Natural killer cell (primary cell): ENCODE data around the gene TMEM221. TPM values are rescaled to one million over a fixed set of nuclear protein-coding genes. Genes with fewer than 3 reads are reported as not detected.

Experiments used
- ATAC-seq, 3 donors: fragments of 150-1000 bp in 2 of 3; fragments of 200-7000 bp in 1 of 3; cut with Tn5 transposase; 1 replicate in 1 of 3; 2 replicates in 2 of 3; pipeline ENCODE4 v1.10.0; 2021; ENCODE audit warnings: mild to moderate bottlenecking in 2 of 3, moderate library complexity in 2 of 3
- DNase-seq, 2 donors: peaks; one replicate each; pipeline versions ENCODE4 v3.0.0 to v3.0.0-alpha.2; 2013 to 2021; ENCODE audit warnings: mixed read lengths in 1 of 2
- H3K27ac ChIP-seq: one replicate; pipeline ENCODE4 v1.5.1; 2013; ENCODE audit warnings: mild to moderate bottlenecking, low read length
- H3K27me3 ChIP-seq: one replicate; pipeline ENCODE4 v1.6.1; 2013; ENCODE audit warnings: low read length; ENCODE audit not compliant: control insufficient read depth, insufficient read depth
- H3K36me3 ChIP-seq: one replicate; pipeline ENCODE4 v1.6.1; 2013; ENCODE audit warnings: low read length; ENCODE audit not compliant: control insufficient read depth, insufficient read depth
- H3K4me1 ChIP-seq: one replicate; pipeline ENCODE4 v1.6.1; 2013; ENCODE audit warnings: low read length; ENCODE audit not compliant: control insufficient read depth, insufficient read depth
- H3K4me3 ChIP-seq: one replicate; pipeline ENCODE4 v1.5.1; 2013; ENCODE audit warnings: low read length
- H3K9me3 ChIP-seq: one replicate; pipeline ENCODE4 v1.6.1; 2013; ENCODE audit warnings: low read length; ENCODE audit not compliant: control insufficient read depth, insufficient read depth
- H3K27ac Mint-ChIP-seq, 2 donors: one replicate each; pipeline ENCODE4 v1.8.0; 2022; ENCODE audit warnings: mild to moderate bottlenecking in 2 of 2, mixed read lengths in 2 of 2, moderate library complexity in 1 of 2
- H3K27me3 Mint-ChIP-seq, 2 donors: one replicate each; pipeline ENCODE4 v1.8.0; 2022; ENCODE audit warnings: low read depth in 2 of 2, mixed read lengths in 2 of 2
- H3K36me3 Mint-ChIP-seq: one replicate; pipeline ENCODE4 v1.8.0; 2022; ENCODE audit warnings: mixed read lengths
- H3K4me1 Mint-ChIP-seq, 2 donors: one replicate each; pipeline ENCODE4 v1.8.0; 2022; ENCODE audit warnings: mixed read lengths in 2 of 2
- H3K4me3 Mint-ChIP-seq: one replicate; pipeline ENCODE4 v1.8.0; 2022; ENCODE audit warnings: mild to moderate bottlenecking, moderate library complexity, mixed read lengths
- H3K9me3 Mint-ChIP-seq, 2 donors: one replicate each; pipeline ENCODE4 v1.8.0; 2022; ENCODE audit warnings: mixed read lengths in 2 of 2
- CTCF ChIP-seq: fragments of 200-600 bp; IDR thresholded peaks from one replicate; pipeline ENCODE4 v1.8.0; 2022; ENCODE audit warnings: antibody characterized with exemption
- WGBS: methylation state at CpG from one replicate; pipeline ENCODE4 v1.1.7; 2013; ENCODE audit warnings: missing lambda C conversion rate; ENCODE audit not compliant: insufficient coverage; 5-methylcytosine and 5-hydroxymethylcytosine counted together
- intact Hi-C: fragments of 100-400 bp; cut with micrococcal nuclease; formaldehyde crosslinking; loops from one replicate; pipeline ENCODE4 v1.14.2; 2022
- total RNA-seq, 4 donors: library from RNA; stranded (reverse); fragments of 120-200 nt in 1 of 4; gene quantifications; one replicate each; pipeline versions ENCODE4 v1.2.3 to v1.2.4, GENCODE V29; 2013 to 2022

TMEM221 gene
- total RNA-seq, 3 donors from 2014 or later (not counting 1 experiment from before 2014, with no cell fraction given), result not detected

GRCh38 chr19:17470068-17470841, 21.8 kb upstream of the TMEM221 start, which contains the start of gene SLC27A1:
SLC27A1 (plus strand) TSS chr19:17470524; CDS start chr19:17470541, 17 bp downstream.
- no peaks in the 10 kb centered on the region for H3K36me3 Mint-ChIP-seq
- Histone ChIP-seq H3K27ac (peak within 1 kb of the TSS; percentile 84), H3K27me3 (no peaks in the 10 kb centered on the region), H3K4me1 (peaks cover 44% of the 10 kb centered on the region), H3K9me3 (no peaks in the 10 kb centered on the region), H3K36me3 (no peaks in the 10 kb centered on the region), H3K4me3 (peak within 1 kb of the TSS; percentile 94)
- peak within 1 kb of the TSS; percentile 98 for H3K4me3 Mint-ChIP-seq
- H3K27me3 Mint-ChIP-seq, result no peaks in the 10 kb centered on the region
- H3K9me3 Mint-ChIP-seq, result no peaks in the 10 kb centered on the region
- ATAC-seq (peak; percentile 72 to 84 (median 77)), DNase-seq (peak; percentile 87 to 93)
- TF ChIP-seq CTCF, result no peak
- H3K4me1 Mint-ChIP-seq, result peaks cover 32 to 54% of the 10 kb centered on the region in 2 donors
- intact Hi-C loops, result loop anchor here (2.0 kb wide), 1 partner anchor 19 kb away; no protein-coding TSS in a partner anchor
- under 1% methylated on average over 67 of the region's 67 CpGs for WGBS
- H3K27ac Mint-ChIP-seq, result peak within 1 kb of the TSS; percentile 90 to 96

- Histone ChIP-seq H3K36me3 (no peaks in the 10 kb centered on the region), H3K9me3 (no peaks in the 10 kb centered on the region), H3K27me3 (no peaks in the 10 kb centered on the region), H3K4me1 (peaks cover 40% of the 10 kb centered on the region), H3K27ac (peak overlapping the region; percentile 84), H3K4me3 (peak overlapping the region; percentile 94)
- intact Hi-C loops, result loop anchor here (2.0 to 5.0 kb wide), 2 partner anchors 19 to 697 kb away; no protein-coding TSS in a partner anchor
- peak; percentile 77 to 90 (median 79) for ATAC-seq
- peaks cover 32 to 54% of the 10 kb centered on the region in 2 donors for H3K4me1 Mint-ChIP-seq
- WGBS, result 0% methylated on average over 31 of the region's 31 CpGs
- no peaks in the 10 kb centered on the region for H3K27me3 Mint-ChIP-seq
- peak; percentile 63 to 96 for DNase-seq
- no peak for TF ChIP-seq CTCF
- peak overlapping the region; percentile 98 for H3K4me3 Mint-ChIP-seq
- no peaks in the 10 kb centered on the region for H3K9me3 Mint-ChIP-seq
- H3K27ac Mint-ChIP-seq, result peak overlapping the region; percentile 90 to 96
- no peaks in the 10 kb centered on the region for H3K36me3 Mint-ChIP-seq
Measured at GRCh38 chr19:17469481-17470067, 21.1 kb upstream of the TMEM221 start.

GRCh38 chr19:17469092-17469480, 20.6 kb upstream of the TMEM221 start:
- intact Hi-C loops, result loop anchor here (5.0 kb wide), 1 partner anchor 697 kb away; no protein-coding TSS in a partner anchor
- Mint-ChIP-seq H3K36me3 (no peaks in the 10 kb centered on the region), H3K4me1 (peaks cover 32 to 50% of the 10 kb centered on the region in 2 donors), H3K27me3 (no peaks in the 10 kb centered on the region), H3K9me3 (no peaks in the 10 kb centered on the region), H3K4me3 (peak overlapping the region; percentile 98), H3K27ac (peak overlapping the region; percentile 90 to 96)
- ATAC-seq (peak in 1 of 3 donors; percentile 3), DNase-seq (no peak)
- no peaks in the 10 kb centered on the region for H3K27me3 ChIP-seq
- WGBS, result 15% methylated on average over 19 of the region's 19 CpGs
- H3K27ac ChIP-seq, result peak overlapping the region; percentile 84
- peaks cover 40% of the 10 kb centered on the region for H3K4me1 ChIP-seq
- peak overlapping the region; percentile 94 for H3K4me3 ChIP-seq
- no peaks in the 10 kb centered on the region for H3K9me3 ChIP-seq
- TF ChIP-seq CTCF, result no peak
- no peaks in the 10 kb centered on the region for H3K36me3 ChIP-seq
